HG03575 (cell line): ENCODE measurements around the gene PRDM9.
"Not testable (repeated sequence)": the region's sequence is repeated elsewhere in the genome, so short reads cannot be mapped to it uniquely, and the experiment has no call there.

ENCODE experiments used
- ATAC-seq: cut with Tn5 transposase; IDR thresholded peaks from one replicate; pipeline ENCODE4 v1.9.1; 2021; ENCODE audit not compliant: unreplicated experiment, insufficient number of reproducible peaks, low FRiP score; ENCODE audit errors: extremely low read depth

The PRDM9 gene

DNA sequence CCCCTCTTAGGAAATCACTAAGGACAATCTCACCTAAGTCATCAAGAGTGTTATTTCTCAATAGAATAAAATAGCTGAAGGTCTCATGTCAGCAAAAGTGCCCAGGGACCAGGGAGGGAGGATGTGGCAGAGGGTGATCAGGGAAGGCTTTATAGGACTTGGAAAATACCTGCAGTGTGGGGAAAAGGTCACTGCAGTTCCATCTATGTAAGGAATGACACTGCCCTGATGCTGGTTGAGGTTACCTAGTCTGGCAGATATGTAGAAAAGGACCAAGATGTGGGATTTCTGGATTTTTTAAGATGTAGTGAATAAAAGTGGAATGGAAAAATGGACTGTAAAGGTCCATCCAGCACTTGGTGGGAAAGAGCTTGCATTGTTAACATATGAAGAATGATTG is 18.3 kb downstream of the PRDM9 start:
- no peak for ATAC-seq

DNA sequence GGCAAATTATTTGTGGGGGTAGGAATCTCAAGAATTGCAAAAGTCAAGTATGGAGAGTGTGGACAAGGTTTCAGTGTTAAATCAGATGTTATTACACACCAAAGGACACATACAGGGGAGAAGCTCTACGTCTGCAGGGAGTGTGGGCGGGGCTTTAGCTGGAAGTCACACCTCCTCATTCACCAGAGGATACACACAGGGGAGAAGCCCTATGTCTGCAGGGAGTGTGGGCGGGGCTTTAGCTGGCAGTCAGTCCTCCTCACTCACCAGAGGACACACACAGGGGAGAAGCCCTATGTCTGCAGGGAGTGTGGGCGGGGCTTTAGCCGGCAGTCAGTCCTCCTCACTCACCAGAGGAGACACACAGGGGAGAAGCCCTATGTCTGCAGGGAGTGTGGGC is 19.2 kb downstream of the PRDM9 start:
- not testable (repeated sequence) for ATAC-seq

DNA sequence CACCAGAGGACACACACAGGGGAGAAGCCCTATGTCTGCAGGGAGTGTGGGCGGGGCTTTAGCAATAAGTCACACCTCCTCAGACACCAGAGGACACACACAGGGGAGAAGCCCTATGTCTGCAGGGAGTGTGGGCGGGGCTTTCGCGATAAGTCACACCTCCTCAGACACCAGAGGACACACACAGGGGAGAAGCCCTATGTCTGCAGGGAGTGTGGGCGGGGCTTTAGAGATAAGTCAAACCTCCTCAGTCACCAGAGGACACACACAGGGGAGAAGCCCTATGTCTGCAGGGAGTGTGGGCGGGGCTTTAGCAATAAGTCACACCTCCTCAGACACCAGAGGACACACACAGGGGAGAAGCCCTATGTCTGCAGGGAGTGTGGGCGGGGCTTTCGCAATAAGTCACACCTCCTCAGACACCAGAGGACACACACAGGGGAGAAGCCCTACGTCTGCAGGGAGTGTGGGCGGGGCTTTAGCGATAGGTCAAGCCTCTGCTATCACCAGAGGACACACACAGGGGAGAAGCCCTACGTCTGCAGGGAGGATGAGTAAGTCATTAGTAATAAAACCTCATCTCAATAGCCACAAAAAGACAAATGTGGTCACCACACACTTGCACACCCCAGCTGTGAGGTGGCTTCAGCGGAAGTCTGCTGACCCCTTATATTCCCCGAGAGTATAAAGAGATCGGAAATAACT is 20.0 kb downstream of the PRDM9 start:
- not testable (repeated sequence) for ATAC-seq

DNA sequence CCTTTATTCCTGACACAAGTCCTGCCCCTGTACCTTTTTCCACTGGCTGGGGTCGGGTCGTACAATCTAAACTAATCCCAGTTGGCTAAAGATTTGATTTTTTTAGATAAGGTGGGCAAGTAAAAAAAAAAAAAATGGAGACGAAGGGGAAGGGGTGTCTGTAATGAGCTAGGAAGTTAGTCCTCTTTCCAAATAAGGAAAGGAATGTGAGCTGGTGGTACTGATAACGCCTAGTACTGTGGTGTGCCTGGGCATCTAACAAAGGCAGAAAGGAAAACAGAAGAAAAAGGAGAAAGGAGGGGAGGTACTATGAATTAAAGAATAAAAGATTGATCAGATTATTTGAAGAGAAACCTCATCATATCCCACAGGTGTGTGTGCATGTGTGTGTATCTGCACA is 21.3 kb downstream of the PRDM9 start:
- ATAC-seq: no peak

DNA sequence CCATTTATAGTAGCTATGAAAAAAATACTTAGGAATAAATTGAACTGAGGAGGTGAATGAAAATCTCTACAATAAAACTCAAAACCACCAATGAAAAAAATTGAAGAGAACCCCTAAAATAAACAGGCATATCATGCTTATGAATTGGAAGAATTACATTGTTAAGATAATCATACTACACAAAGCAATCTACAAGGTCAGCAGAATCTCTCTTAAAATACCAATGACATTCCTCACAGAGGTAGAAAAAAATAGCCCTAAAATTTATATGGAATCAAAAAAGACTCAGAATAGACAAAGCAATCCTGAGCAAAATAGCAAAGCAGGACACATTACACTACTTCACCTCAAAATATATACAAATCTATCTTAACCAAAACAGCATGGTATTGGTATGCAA is 23.2 kb downstream of the PRDM9 start:
- no peak for ATAC-seq

DNA sequence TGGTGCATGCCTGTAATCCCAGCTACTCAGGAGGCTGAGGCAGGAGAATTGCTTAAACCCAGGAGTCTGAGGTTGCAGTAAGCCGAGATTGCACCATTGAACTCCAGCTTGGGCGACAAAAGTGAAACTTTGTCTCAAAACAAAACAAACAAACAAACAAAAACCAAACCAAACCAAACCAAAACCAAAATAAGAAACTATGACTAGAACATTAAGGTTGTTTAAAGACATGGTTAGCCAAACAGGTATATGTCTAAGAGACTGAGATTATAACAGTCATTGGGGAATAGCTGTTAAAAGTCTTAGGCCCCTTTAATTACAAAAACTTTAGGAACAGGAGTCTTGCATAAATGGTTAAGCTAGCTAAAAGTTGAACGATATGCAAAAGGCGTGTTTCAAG is 63.6 kb downstream of the PRDM9 start:
- no peak for ATAC-seq
